Left renal pelvis (tissue), 4 donors: Measurements from ENCODE around the gene DROSHA. TPM values are rescaled to one million over a fixed set of nuclear protein-coding genes. Genes with fewer than 3 reads are reported as not detected.
"Not testable (repeated sequence)": the region's sequence is repeated elsewhere in the genome, so short reads cannot be mapped to it uniquely, and the experiment has no call there.

Source experiments
- DNase-seq, 4 donors: peaks; one replicate each; pipeline ENCODE4 v3.0.0-alpha.2; 2013; ENCODE audit warnings: low read depth in 4 of 4, low spot score in 3 of 4
- polyA plus RNA-seq, 4 donors: library from polyadenylated mRNA; unstranded; fragments of 120-200 nt; gene quantifications; one replicate each; pipeline ENCODE4 v1.2.1, GENCODE V29; 2013; ENCODE audit not compliant: insufficient read length in 4 of 4

DROSHA gene
- polyA plus RNA-seq, 4 donors: 83.8 to 109 (median 102) TPM

GRCh38 chr5:31390256-31390655 is 141.6 kb downstream of the DROSHA start:
- DNase-seq: no peak

- DNase-seq: no peak
Observed at GRCh38 chr5:31385774-31386537, 145.9 kb downstream of the DROSHA start.

- DNase-seq: no peak
Observed at GRCh38 chr5:31383734-31384133, 148.2 kb downstream of the DROSHA start.

GRCh38 chr5:31382051-31382878 is 149.6 kb downstream of the DROSHA start:
- DNase-seq: peak in 1 of 4 donors; percentile 14

GRCh38 chr5:31381299-31381698 is 150.6 kb downstream of the DROSHA start:
- no peak for DNase-seq

- DNase-seq: no peak
Observed at GRCh38 chr5:31380049-31380448, 151.8 kb downstream of the DROSHA start.

- DNase-seq: no peak
Observed at GRCh38 chr5:31378838-31379237, 153.1 kb downstream of the DROSHA start.

GRCh38 chr5:31378136-31378535 is 153.8 kb downstream of the DROSHA start:
- no peak for DNase-seq

GRCh38 chr5:31377274-31377946 is 154.5 kb downstream of the DROSHA start:
- DNase-seq: no peak

- no peak for DNase-seq
Observed at GRCh38 chr5:31375999-31376720, 155.7 kb downstream of the DROSHA start.

GRCh38 chr5:31372124-31372523 is 159.8 kb downstream of the DROSHA start:
- no peak for DNase-seq

- no peak for DNase-seq
Observed at GRCh38 chr5:31366941-31367340, 165.0 kb downstream of the DROSHA start.

- DNase-seq: no peak
Observed at GRCh38 chr5:31365776-31366175, 166.1 kb downstream of the DROSHA start.

GRCh38 chr5:31364881-31365636 is 166.8 kb downstream of the DROSHA start:
- DNase-seq: no peak

GRCh38 chr5:31362931-31363568 is 168.8 kb downstream of the DROSHA start:
- DNase-seq: no peak

- DNase-seq: no peak
Observed at GRCh38 chr5:31362529-31362900, 169.4 kb downstream of the DROSHA start.

- not testable (repeated sequence) for DNase-seq
Observed at GRCh38 chr5:31361704-31362528, 170.0 kb downstream of the DROSHA start.

GRCh38 chr5:31361234-31361633 is 170.7 kb downstream of the DROSHA start:
- DNase-seq: no peak

- no peak for DNase-seq
Observed at GRCh38 chr5:31359839-31360238, 172.1 kb downstream of the DROSHA start.
